Upper lobe of left lung (tissue), 6 donors: ENCODE measurements around the gene LBHD1. TPM values are rescaled to one million over a fixed set of nuclear protein-coding genes. Genes with fewer than 3 reads are reported as not detected.
A peak's percentile ranks its signal among the peaks of the same experiment; 100 is the strongest.
"Not testable (repeated sequence)": the region's sequence is repeated elsewhere in the genome, so short reads cannot be mapped to it uniquely, and the experiment has no call there.

ENCODE experiments used
- ATAC-seq, 2 donors: fragments of 200-7000 bp; cut with Tn5 transposase; one replicate each; pipeline ENCODE4 v1.9.1; 2022; ENCODE audit warnings: mild to moderate bottlenecking in 2 of 2, moderate library complexity in 2 of 2; ENCODE audit not compliant: low FRiP score in 2 of 2
- DNase-seq, 2 donors: peaks; one replicate each; pipeline ENCODE4 v3.0.0-alpha.2; 2019 to 2020
- H3K27ac ChIP-seq, 4 donors: fragments of 200-600 bp; sonication (generic); one replicate each; pipeline ENCODE4 v1.5.1; 2016 to 2019
- H3K27me3 ChIP-seq, 4 donors: fragments of 200-600 bp; sonication (generic); one replicate each; pipeline ENCODE4 v1.5.1; 2017 to 2019
- H3K36me3 ChIP-seq, 4 donors: fragments of 200-600 bp; sonication (generic); one replicate each; pipeline ENCODE4 v1.5.1; 2016 to 2019
- H3K4me1 ChIP-seq, 4 donors: fragments of 200-600 bp; sonication (generic); one replicate each; pipeline ENCODE4 v1.5.1; 2018 to 2019
- H3K4me3 ChIP-seq, 4 donors: fragments of 200-600 bp; sonication (generic); one replicate each; pipeline ENCODE4 v1.5.1; 2017 to 2019; ENCODE audit warnings: mild to moderate bottlenecking in 2 of 4, moderate library complexity in 1 of 4
- H3K9me3 ChIP-seq, 4 donors: fragments of 200-600 bp; sonication (generic); one replicate each; pipeline ENCODE4 v1.5.1; 2018 to 2019
- CTCF ChIP-seq, 6 experiments: fragments of 450-650 bp in 4 of 6; fragments of 200-600 bp in 2 of 6; sonication (generic) in 2 of 6; IDR thresholded peaks; one replicate each; pipeline ENCODE4 v1.5.1; 2016 to 2019; ENCODE audit warnings: antibody characterized with exemption in 6 of 6
- EP300 ChIP-seq, 4 donors: sonication (generic); formaldehyde crosslinking; IDR thresholded peaks; one replicate each; pipeline ENCODE4 v1.5.1; 2017; ENCODE audit warnings: antibody characterized with exemption in 4 of 4, control low read depth in 2 of 4
- POLR2A ChIP-seq, 4 donors: fragments of 450-650 bp; IDR thresholded peaks; one replicate each; pipeline ENCODE4 v1.5.1; 2016 to 2017; ENCODE audit warnings: antibody characterized with exemption in 4 of 4, mild to moderate bottlenecking in 2 of 4
- POLR2AphosphoS5 ChIP-seq, 2 donors: sonication (generic); formaldehyde crosslinking; IDR thresholded peaks; one replicate each; pipeline ENCODE4 v1.5.1; 2017; ENCODE audit warnings: antibody characterized with exemption in 2 of 2
- WGBS, 2 donors: methylation state at CpG; one replicate each; pipeline ENCODE4 v1.1.5; 2017 to 2018; 5-methylcytosine and 5-hydroxymethylcytosine counted together
- total RNA-seq, 6 donors: library from RNA; depleted of rRNA in 4 of 6; stranded (reverse); fragments of >200 nt in 4 of 6; gene quantifications; one replicate each; pipeline versions ENCODE4 v1.1.0 to v1.2.1, GENCODE V29; 2016 to 2021
- donor health status: DM: no; HTN: no; CAD: no; lungs with moderate emphysema.
- donor health status: DM: no; HTN: yes; CAD: no; lungs with severe emphysema.

The LBHD1 gene
- total RNA-seq, 6 donors from 2014 or later = 3.6 to 19.9 (median 6.8) TPM

- peaks cover 14 to 20% (median 17%) of the 10 kb centered on the region in 4 donors for H3K4me1 ChIP-seq
- peaks cover 0 to 12% (median 3%) of the 10 kb centered on the region in 4 donors for H3K36me3 ChIP-seq
- H3K4me3 ChIP-seq = no peak overlapping the region
- no peak overlapping the region for H3K27ac ChIP-seq
- no peaks in the 10 kb centered on the region for H3K27me3 ChIP-seq
- peak in 1 of 4 donors; percentile 19 for TF ChIP-seq POLR2A (IDR thresholded peaks at IDR 0.05)
- TF ChIP-seq CTCF (IDR thresholded peaks at IDR 0.05) = no peak
- 82 to 92% methylated on average over 11 of the region's 11 CpGs for WGBS, 2 donors
- H3K9me3 ChIP-seq = no peaks in the 10 kb centered on the region
- no peak for ATAC-seq
- no peak for DNase-seq
Observed at GRCh38 chr11:62702246-62702645, 30.2 kb upstream of the LBHD1 start.

- WGBS, 2 donors = 45 to 53% methylated on average over 14 of the region's 14 CpGs
- Histone ChIP-seq H3K9me3 (no peaks in the 10 kb centered on the region), H3K4me3 (no peak overlapping the region), H3K36me3 (peaks cover 3 to 43% (median 32%) of the 10 kb centered on the region in 4 donors), H3K4me1 (peaks cover 0 to 8% (median 0%) of the 10 kb centered on the region in 4 donors), H3K27ac (no peak overlapping the region), H3K27me3 (no peaks in the 10 kb centered on the region)
- DNase-seq (peak in 1 of 2 donors; percentile 86), ATAC-seq (peak; percentile 87 to 88)
- TF ChIP-seq POLR2A (IDR thresholded peaks at IDR 0.05) (no peak), CTCF (IDR thresholded peaks at IDR 0.05) (peak; percentile 57 to 80 (median 66)), POLR2AphosphoS5 (IDR thresholded peaks at IDR 0.05) (peak in 1 of 2 donors; percentile 23), EP300 (IDR thresholded peaks at IDR 0.05) (no peak)
Observed at GRCh38 chr11:62694455-62695167, 22.5 kb upstream of the LBHD1 start.

GRCh38 chr11:62693624-62694023, 21.6 kb upstream of the LBHD1 start:
- not testable (repeated sequence) for H3K27me3 ChIP-seq, H3K27ac ChIP-seq, ATAC-seq, DNase-seq, H3K4me1 ChIP-seq, H3K9me3 ChIP-seq, H3K4me3 ChIP-seq
- WGBS, 2 donors = 65 to 81% methylated on average over 4 of the region's 4 CpGs
- H3K36me3 ChIP-seq = peaks cover 3 to 44% (median 32%) of the 10 kb centered on the region in 4 donors

GRCh38 chr11:62689421-62690183, 17.5 kb upstream of the LBHD1 start, which contains the start of gene LRRN4CL:
TSS of gene LRRN4CL (minus strand) at chr11:62689530. CDS start at chr11:62688508, 1,022 bp downstream.
- no peak for TF ChIP-seq EP300 (IDR thresholded peaks at IDR 0.05)
- no peak for TF ChIP-seq POLR2A (IDR thresholded peaks at IDR 0.05)
- TF ChIP-seq POLR2AphosphoS5 (IDR thresholded peaks at IDR 0.05) = no peak
- no peak for TF ChIP-seq CTCF (IDR thresholded peaks at IDR 0.05)
- Histone ChIP-seq H3K27ac (peak within 1 kb of the TSS in 1 of 4 donors; percentile 39), H3K27me3 (peaks cover 0 to 10% (median 7%) of the 10 kb centered on the region in 4 donors), H3K4me3 (peak within 1 kb of the TSS in 2 of 4 donors; percentile 22 to 34), H3K36me3 (peaks cover 3 to 40% (median 32%) of the 10 kb centered on the region in 4 donors), H3K4me1 (peaks cover 0 to 13% (median 4%) of the 10 kb centered on the region in 4 donors), H3K9me3 (no peaks in the 10 kb centered on the region)
- DNase-seq (no peak), ATAC-seq (peak; percentile 35 to 94)
- 76 to 77% methylated on average over 11 of the region's 11 CpGs for WGBS, 2 donors

GRCh38 chr11:62688491-62688890, 16.4 kb upstream of the LBHD1 start:
- peaks cover 0 to 10% (median 7%) of the 10 kb centered on the region in 4 donors for H3K27me3 ChIP-seq
- WGBS, 2 donors = 49 to 62% methylated on average over 1 of the region's 1 CpG
- peaks cover 0 to 10% (median 4%) of the 10 kb centered on the region in 4 donors for H3K4me1 ChIP-seq
- ATAC-seq = no peak
- no peak overlapping the region for H3K27ac ChIP-seq
- H3K9me3 ChIP-seq = no peaks in the 10 kb centered on the region
- H3K4me3 ChIP-seq = peak overlapping the region in 2 of 4 donors; percentile 22 to 34
- no peak for DNase-seq
- no peak for TF ChIP-seq POLR2AphosphoS5 (IDR thresholded peaks at IDR 0.05)
- no peak for TF ChIP-seq POLR2A (IDR thresholded peaks at IDR 0.05)
- no peak for TF ChIP-seq CTCF (IDR thresholded peaks at IDR 0.05)
- no peak for TF ChIP-seq EP300 (IDR thresholded peaks at IDR 0.05)
- peaks cover 3 to 38% (median 32%) of the 10 kb centered on the region in 4 donors for H3K36me3 ChIP-seq
